HCT116 (cell line): Measurements from ENCODE around the gene KRT77. TPM values are rescaled to one million over a fixed set of nuclear protein-coding genes. Genes with fewer than 3 reads are reported as not detected.

ENCODE experiments used
- ATAC-seq: fragments of 200-7000 bp; cut with Tn5 transposase; 2 replicates; pipeline ENCODE4 v1.9.1; 2020; ENCODE audit warnings: mild to moderate bottlenecking, moderate library complexity
- BruUV-seq: library from RNA; stranded (reverse); fragments of 400-500 nt; replicated peaks from 2 replicates; lab custom pipeline; 2021; lab: Mats Ljungman, UMichigan
- CTCF ChIA-PET: fragments of 300-600 bp; sonication (Branson Sonifier 250); formaldehyde crosslinking; loops from one replicate; lab custom pipeline; 2021; ENCODE audit warnings: antibody characterized with exemption; lab: Charles Lee
- POLR2A ChIA-PET: fragments of 300-600, 350-600 bp; sonication (Branson Sonifier 250); formaldehyde crosslinking; loops from one replicate; lab custom pipeline; 2021; ENCODE audit warnings: antibody characterized with exemption; lab: Charles Lee
- RAD21 ChIA-PET, 2 experiments: fragments of 300-600 bp; sonication (Branson Sonifier 250); formaldehyde crosslinking; loops; one replicate each; lab custom pipeline; 2023; ENCODE audit warnings: low total read pairs in 2 of 2; ENCODE audit not compliant: uncharacterized antibody in 2 of 2, unreplicated experiment in 2 of 2, low non-redundant PET in 1 of 2; lab: Charles Lee
- DNase-seq: peaks from one replicate; pipeline ENCODE4 v3.0.0-alpha.2; 2010; ENCODE audit warnings: low read depth, low spot score
- H2AFZ ChIP-seq: fragments of 200-600 bp; shearing (Covaris generic), sonication (generic); 2 replicates; pipeline ENCODE4 v1.6.1; 2017; ENCODE audit warnings: low read depth, mixed run types, mixed read lengths, antibody characterized with exemption, low read length; ENCODE audit not compliant: poor library complexity, severe bottlenecking
- H3K27ac ChIP-seq: 2 replicates; pipeline ENCODE4 v1.5.1; 2012; ENCODE audit warnings: low read depth, low read length
- H3K27me3 ChIP-seq: fragments of 200-600 bp; sonication (generic); 2 replicates; pipeline ENCODE4 v1.6.1; 2016; ENCODE audit warnings: mixed run types, low read length, mixed read lengths; ENCODE audit not compliant: insufficient read depth
- H3K36me3 ChIP-seq, 2 experiments: fragments of 200-500 bp in 1 of 2; fragments of 200-600 bp in 1 of 2; sonication (Bioruptor generic) in 1 of 2; sonication (generic) in 1 of 2; 2 replicates each; pipeline versions ENCODE4 v1.5.1 to v1.6.1; 2014 to 2016; ENCODE audit warnings: low read length in 2 of 2, inconsistent platforms in 1 of 2, mixed read lengths in 1 of 2, mixed run types in 1 of 2; ENCODE audit not compliant: insufficient read depth in 2 of 2, control insufficient read depth in 1 of 2
- H3K4me1 ChIP-seq, 2 experiments: fragments of 200-600 bp in 1 of 2; sonication (generic) in 1 of 2; 2 replicates each; pipeline versions ENCODE4 v1.5.1 to v1.6.1; 2012 to 2017; ENCODE audit warnings: low read length in 2 of 2, inconsistent platforms in 1 of 2, mild to moderate bottlenecking in 1 of 2, mixed read lengths in 1 of 2, mixed run types in 1 of 2, moderate library complexity in 1 of 2; ENCODE audit not compliant: insufficient read depth in 2 of 2, control insufficient read depth in 1 of 2
- H3K4me2 ChIP-seq: fragments of 200-600 bp; sonication (generic); 2 replicates; pipeline ENCODE4 v1.6.1; 2017; ENCODE audit warnings: mixed run types, low read length, mixed read lengths
- H3K4me3 ChIP-seq, 2 experiments: fragments of 200-600 bp in 1 of 2; sonication (generic) in 1 of 2; replicated peaks in 1 of 2; 2 replicates each; pipeline ENCODE4 v1.5.1; 2011 to 2016; ENCODE audit warnings: low read length in 2 of 2, control low read depth in 1 of 2, low read depth in 1 of 2, mild to moderate bottlenecking in 1 of 2, mixed read lengths in 1 of 2, mixed run types in 1 of 2
- H3K79me2 ChIP-seq: fragments of 200-600 bp; sonication (generic); 2 replicates; pipeline ENCODE4 v1.6.1; 2017; ENCODE audit warnings: mild to moderate bottlenecking, mixed run types, low read length, moderate library complexity, mixed read lengths; ENCODE audit not compliant: insufficient read depth
- H3K9ac ChIP-seq: fragments of 200-600 bp; sonication (generic); 2 replicates; pipeline ENCODE4 v1.6.1; 2016; ENCODE audit warnings: low read length, mixed read lengths
- H3K9me2 ChIP-seq: fragments of 200-600 bp; sonication (generic), shearing (Covaris generic); 2 replicates; pipeline ENCODE4 v1.6.1; 2017; ENCODE audit warnings: mixed run types, mild to moderate bottlenecking, moderate library complexity; ENCODE audit not compliant: insufficient read depth
- H3K9me3 ChIP-seq, 2 experiments: fragments of 200-500 bp in 1 of 2; fragments of 200-600 bp in 1 of 2; sonication (Bioruptor generic) in 1 of 2; sonication (generic) in 1 of 2; 2 replicates each; pipeline ENCODE4 v1.6.1; 2014 to 2017; ENCODE audit warnings: low read length in 2 of 2, mixed read lengths in 2 of 2, inconsistent platforms in 1 of 2, low read depth in 1 of 2, mild to moderate bottlenecking in 1 of 2, mixed run types in 1 of 2, moderate library complexity in 1 of 2; ENCODE audit not compliant: control insufficient read depth in 1 of 2, insufficient read depth in 1 of 2
- H4K20me1 ChIP-seq: fragments of 200-600 bp; sonication (generic), shearing (Covaris generic); 2 replicates; pipeline ENCODE4 v1.6.1; 2017; ENCODE audit warnings: mixed run types, mild to moderate bottlenecking, moderate library complexity; ENCODE audit not compliant: insufficient read depth
- CEBPB ChIP-seq: IDR thresholded peaks from 2 replicates; pipeline ENCODE4 v1.6.1; 2012; ENCODE audit warnings: low read depth
- EGR1 ChIP-seq: IDR thresholded peaks from 2 replicates; pipeline ENCODE4 v1.6.1; 2012; ENCODE audit warnings: low read depth
- ELF1 ChIP-seq: IDR thresholded peaks from 2 replicates; pipeline ENCODE4 v1.6.1; 2012; ENCODE audit warnings: low read depth, borderline replicate concordance
- SIN3A ChIP-seq: IDR thresholded peaks from 2 replicates; pipeline ENCODE4 v1.6.1; 2012; ENCODE audit warnings: low read depth
- SP1 ChIP-seq: IDR thresholded peaks from 2 replicates; pipeline ENCODE4 v1.6.1; 2012; ENCODE audit warnings: low read depth
- SRF ChIP-seq: IDR thresholded peaks from 2 replicates; pipeline ENCODE4 v1.6.1; 2012; ENCODE audit warnings: low read depth
- TCF7L2 ChIP-seq: IDR thresholded peaks from 2 replicates; pipeline ENCODE4 v1.7.0; 2011; ENCODE audit warnings: borderline replicate concordance, inconsistent platforms; ENCODE audit not compliant: insufficient read depth, insufficient read length; ENCODE audit errors: extremely low read depth
- ZFX ChIP-seq: fragments of 450-650 bp; IDR thresholded peaks from 2 replicates; pipeline ENCODE4 v1.6.1; 2017
- intact Hi-C: fragments of 100-400 bp; cut with micrococcal nuclease; formaldehyde crosslinking; loops from 2 replicates; pipeline ENCODE4 v1.10.0; 2022
- total RNA-seq: library from RNA; stranded (reverse); gene quantifications from one replicate; pipeline ENCODE4 v1.2.1, GENCODE V29; 2021; ENCODE audit not compliant: unreplicated experiment
- TF ChIP-seq, protein P1 (sequence below): IDR thresholded peaks from 2 replicates; pipeline ENCODE4 v1.6.1; 2012; ENCODE audit warnings: low read depth
- TF ChIP-seq, protein P2 (sequence below): IDR thresholded peaks from 2 replicates; pipeline ENCODE4 v1.6.1; 2012

The KRT77 gene
- total RNA-seq, 1 experiment from 2014 or later: not detected

- TF ChIP-seq, protein P1, sequence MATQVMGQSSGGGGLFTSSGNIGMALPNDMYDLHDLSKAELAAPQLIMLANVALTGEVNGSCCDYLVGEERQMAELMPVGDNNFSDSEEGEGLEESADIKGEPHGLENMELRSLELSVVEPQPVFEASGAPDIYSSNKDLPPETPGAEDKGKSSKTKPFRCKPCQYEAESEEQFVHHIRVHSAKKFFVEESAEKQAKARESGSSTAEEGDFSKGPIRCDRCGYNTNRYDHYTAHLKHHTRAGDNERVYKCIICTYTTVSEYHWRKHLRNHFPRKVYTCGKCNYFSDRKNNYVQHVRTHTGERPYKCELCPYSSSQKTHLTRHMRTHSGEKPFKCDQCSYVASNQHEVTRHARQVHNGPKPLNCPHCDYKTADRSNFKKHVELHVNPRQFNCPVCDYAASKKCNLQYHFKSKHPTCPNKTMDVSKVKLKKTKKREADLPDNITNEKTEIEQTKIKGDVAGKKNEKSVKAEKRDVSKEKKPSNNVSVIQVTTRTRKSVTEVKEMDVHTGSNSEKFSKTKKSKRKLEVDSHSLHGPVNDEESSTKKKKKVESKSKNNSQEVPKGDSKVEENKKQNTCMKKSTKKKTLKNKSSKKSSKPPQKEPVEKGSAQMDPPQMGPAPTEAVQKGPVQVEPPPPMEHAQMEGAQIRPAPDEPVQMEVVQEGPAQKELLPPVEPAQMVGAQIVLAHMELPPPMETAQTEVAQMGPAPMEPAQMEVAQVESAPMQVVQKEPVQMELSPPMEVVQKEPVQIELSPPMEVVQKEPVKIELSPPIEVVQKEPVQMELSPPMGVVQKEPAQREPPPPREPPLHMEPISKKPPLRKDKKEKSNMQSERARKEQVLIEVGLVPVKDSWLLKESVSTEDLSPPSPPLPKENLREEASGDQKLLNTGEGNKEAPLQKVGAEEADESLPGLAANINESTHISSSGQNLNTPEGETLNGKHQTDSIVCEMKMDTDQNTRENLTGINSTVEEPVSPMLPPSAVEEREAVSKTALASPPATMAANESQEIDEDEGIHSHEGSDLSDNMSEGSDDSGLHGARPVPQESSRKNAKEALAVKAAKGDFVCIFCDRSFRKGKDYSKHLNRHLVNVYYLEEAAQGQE: no peak
These were observed 27.1 kb upstream of the KRT77 start (continued) for GRCh38 chr12:52730383-52730782.

GRCh38 chr12:52729147-52729546 is 25.8 kb upstream of the KRT77 start:
- H3K79me2 ChIP-seq: no peaks in the 10 kb centered on the region
- intact Hi-C loops: no loop called here
- no peaks in the 10 kb centered on the region for H3K4me1 ChIP-seq
- no peak overlapping the region for H3K9ac ChIP-seq
- BruUV-seq: no TSS peak
- H3K4me3 ChIP-seq: no peak overlapping the region
- H3K27me3 ChIP-seq: peaks cover 58% of the 10 kb centered on the region
- ChIA-PET POLR2A (no interaction called here), CTCF (no interaction called here), RAD21 (no interaction called here)
- ATAC-seq (no peak), DNase-seq (no peak)
- no peaks in the 10 kb centered on the region for H3K9me3 ChIP-seq
- H3K4me2 ChIP-seq: no peak overlapping the region
- H3K36me3 ChIP-seq: no peaks in the 10 kb centered on the region
- H3K27ac ChIP-seq: no peak overlapping the region
- H2AFZ ChIP-seq: no peak overlapping the region
- TF ChIP-seq SIN3A: no peak
- no peak for TF ChIP-seq ELF1
- no peak for TF ChIP-seq SP1
- TF ChIP-seq EGR1: no peak
- no peak for TF ChIP-seq CEBPB
- TF ChIP-seq SRF: no peak
- TF ChIP-seq TCF7L2: no peak
- TF ChIP-seq, protein P2, sequence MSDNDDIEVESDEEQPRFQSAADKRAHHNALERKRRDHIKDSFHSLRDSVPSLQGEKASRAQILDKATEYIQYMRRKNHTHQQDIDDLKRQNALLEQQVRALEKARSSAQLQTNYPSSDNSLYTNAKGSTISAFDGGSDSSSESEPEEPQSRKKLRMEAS: no peak
- TF ChIP-seq ZFX: no peak
- H4K20me1 ChIP-seq: no peaks in the 10 kb centered on the region
- no peaks in the 10 kb centered on the region for H3K9me2 ChIP-seq
